Posterior vena cava (tissue), 2 donors: ENCODE data around the gene CLMP. TPM values are rescaled to one million over a fixed set of nuclear protein-coding genes. Genes with fewer than 3 reads are reported as not detected.
"Not testable (repeated sequence)": the region's sequence is repeated elsewhere in the genome, so short reads cannot be mapped to it uniquely, and the experiment has no call there.

ENCODE experiments used
- DNase-seq: peaks from one replicate; pipeline ENCODE4 v3.0.0-alpha.2; 2020; ENCODE audit warnings: low spot score
- intact Hi-C, 2 donors: fragments of 100-400 bp; cut with DNase I; formaldehyde crosslinking; loops; one replicate each; pipeline versions ENCODE4 v1.14.1 to v1.14.2; 2022 to 2023
- total RNA-seq, 2 donors: library from RNA; stranded (reverse); fragmentation: NEBNext Ultra II Directional; extraction: Animal tissue kit (Norgen Biotek cat#: 25700); gene quantifications; one replicate each; pipeline ENCODE4 v1.2.1, GENCODE V29; 2021
- donor health status: DM: yes; HTN: yes; CAD: no.
- donor health status: DM: yes; HTN: yes; CAD: no.

Gene CLMP
- total RNA-seq, 2 donors from 2014 or later: 24.6 to 28.3 TPM

DNA sequence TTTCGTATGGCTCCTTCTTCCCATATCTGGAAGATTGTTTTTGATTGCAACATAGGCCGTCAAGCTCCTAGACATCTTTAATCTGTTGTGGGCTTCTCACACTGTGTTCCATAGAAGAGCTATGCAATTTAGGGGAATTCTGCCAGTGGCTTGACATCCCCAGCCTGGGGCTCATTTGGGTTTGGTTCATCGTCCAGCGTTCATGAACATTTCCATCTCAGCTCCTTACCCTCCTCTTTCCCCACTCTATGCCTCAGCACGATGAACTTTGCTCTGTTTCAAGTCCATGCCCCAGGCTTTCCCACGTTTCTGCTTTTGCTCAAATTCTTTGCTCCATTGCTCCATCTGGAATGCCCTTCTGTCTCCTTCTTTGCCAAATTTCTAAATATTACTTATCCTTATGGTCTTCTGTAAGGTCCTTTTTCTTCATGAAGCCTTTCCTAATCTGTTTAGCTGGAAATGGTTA is 26.1 kb upstream of the CLMP start:
- no peak for DNase-seq
- intact Hi-C loops: no loop called here

GRCh38 chr11:123219066-123219690 is 24.1 kb upstream of the CLMP start:
- DNase-seq: no peak
- intact Hi-C loops: no loop called here

DNA sequence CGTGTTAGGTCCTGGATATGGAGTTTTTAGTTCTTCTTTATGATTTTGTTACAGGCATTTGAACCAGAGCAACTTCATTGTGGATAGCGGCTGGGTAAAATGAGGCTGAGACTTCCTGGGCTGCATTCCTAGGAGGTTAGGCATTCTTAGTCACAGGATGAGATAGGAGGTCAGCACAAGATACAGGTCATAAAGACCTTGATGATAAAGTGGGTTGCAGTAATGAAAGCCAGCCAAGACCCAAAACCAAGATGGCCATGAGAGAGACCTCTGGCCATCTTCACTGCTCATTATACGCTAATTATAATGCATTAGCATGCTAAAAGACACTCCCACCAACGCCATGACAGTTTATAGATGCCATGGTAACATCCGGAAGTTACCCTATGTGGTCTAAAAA is 23.4 kb upstream of the CLMP start:
- no peak for DNase-seq
- intact Hi-C loops: no loop called here

DNA sequence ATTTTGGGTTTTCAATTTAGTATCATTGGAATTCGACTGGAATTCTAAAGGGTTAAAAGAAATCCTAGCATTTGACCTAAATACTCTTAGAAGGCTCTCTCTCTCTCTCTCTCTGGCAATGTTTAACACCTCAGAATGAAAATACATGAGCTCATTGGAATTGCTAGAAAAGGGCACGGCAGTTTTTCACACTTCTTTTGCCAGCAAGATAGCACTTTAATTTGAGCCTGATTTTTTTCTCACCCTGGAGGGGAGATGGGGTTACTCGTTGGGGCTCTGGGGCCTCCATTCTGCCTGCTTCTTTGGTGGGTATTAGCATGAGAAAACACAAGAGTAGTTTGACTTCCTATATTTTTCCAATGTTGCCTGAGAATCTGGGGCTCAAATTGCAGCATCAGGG is 22.8 kb upstream of the CLMP start:
- intact Hi-C loops: no loop called here

DNA sequence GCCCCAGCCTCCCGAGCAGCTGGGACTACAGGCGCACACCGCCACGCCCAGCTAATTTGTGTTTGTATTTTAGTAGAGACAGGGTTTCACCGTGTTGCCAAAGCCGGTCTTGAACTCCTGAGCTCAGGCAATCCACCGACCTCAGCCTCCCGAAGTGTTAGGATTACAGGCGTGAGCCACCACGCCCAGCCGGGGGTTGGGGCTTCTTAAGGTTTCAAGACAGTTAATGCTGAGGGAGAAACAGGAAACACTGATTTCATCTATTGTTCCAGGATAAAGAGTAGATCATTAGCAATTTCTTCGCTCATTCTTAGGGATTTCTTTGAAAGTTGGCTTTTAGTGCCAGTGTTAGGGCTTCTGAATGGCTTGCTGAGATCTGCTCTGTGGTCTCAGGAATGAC is 21.2 kb upstream of the CLMP start:
- intact Hi-C loops: no loop called here
- DNase-seq: no peak

More for the DNA sequence above, 22.8 kb upstream of the CLMP start:
- no peak for DNase-seq

DNA sequence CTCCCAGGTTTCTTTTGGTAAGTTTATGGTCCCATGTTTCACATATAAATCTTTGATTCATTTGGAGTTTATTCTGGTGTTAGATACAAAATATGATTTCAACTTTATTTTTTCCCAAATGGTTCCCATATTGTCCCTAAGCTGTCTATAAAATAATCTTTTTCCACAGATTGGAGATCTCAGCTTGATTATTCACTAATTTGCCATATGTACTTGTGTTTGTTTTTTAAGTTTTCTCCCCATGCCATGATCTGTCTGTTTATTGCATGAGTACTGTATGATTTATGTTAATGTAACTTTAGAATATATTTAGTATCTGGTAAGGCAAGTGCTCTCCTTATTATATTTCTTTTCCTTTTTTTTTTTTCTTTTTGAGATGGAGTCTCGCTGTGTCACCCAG is 19.9 kb upstream of the CLMP start:
- intact Hi-C loops: no loop called here
- no peak for DNase-seq

DNA sequence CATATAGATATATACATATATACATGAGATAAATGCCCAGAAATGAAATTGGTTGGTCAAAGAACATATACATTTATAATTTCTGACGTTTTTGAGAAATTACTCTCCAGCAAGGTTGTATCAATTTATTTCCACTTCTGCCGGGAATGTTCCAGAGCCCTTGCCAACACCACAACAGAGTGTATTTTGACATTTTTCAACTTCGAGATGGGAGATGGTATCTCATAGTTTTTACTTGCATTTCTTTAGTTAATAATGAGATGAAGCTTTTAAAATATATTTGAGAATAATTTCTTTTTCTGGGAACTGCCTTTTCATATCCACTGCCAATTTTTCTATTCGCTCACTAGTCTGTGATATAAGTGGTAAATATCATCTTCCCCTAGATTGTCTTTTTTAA is 19.3 kb upstream of the CLMP start:
- intact Hi-C loops: no loop called here
- DNase-seq: no peak

GRCh38 chr11:123213307-123213771 is 18.3 kb upstream of the CLMP start:
- DNase-seq: no peak
- intact Hi-C loops: no loop called here

- intact Hi-C loops: loop anchor here in 1 of 2 donors (1.0 kb wide), 1 partner anchor 20 kb away; no protein-coding TSS in a partner anchor
- no peak for DNase-seq
These were observed 17.4 kb upstream of the CLMP start for GRCh38 chr11:123212406-123212805.

- intact Hi-C loops: loop anchor here in 1 of 2 donors (1.0 kb wide), 1 partner anchor 20 kb away; no protein-coding TSS in a partner anchor
- no peak for DNase-seq
These were observed 16.9 kb upstream of the CLMP start for GRCh38 chr11:123211981-123212380.

DNA sequence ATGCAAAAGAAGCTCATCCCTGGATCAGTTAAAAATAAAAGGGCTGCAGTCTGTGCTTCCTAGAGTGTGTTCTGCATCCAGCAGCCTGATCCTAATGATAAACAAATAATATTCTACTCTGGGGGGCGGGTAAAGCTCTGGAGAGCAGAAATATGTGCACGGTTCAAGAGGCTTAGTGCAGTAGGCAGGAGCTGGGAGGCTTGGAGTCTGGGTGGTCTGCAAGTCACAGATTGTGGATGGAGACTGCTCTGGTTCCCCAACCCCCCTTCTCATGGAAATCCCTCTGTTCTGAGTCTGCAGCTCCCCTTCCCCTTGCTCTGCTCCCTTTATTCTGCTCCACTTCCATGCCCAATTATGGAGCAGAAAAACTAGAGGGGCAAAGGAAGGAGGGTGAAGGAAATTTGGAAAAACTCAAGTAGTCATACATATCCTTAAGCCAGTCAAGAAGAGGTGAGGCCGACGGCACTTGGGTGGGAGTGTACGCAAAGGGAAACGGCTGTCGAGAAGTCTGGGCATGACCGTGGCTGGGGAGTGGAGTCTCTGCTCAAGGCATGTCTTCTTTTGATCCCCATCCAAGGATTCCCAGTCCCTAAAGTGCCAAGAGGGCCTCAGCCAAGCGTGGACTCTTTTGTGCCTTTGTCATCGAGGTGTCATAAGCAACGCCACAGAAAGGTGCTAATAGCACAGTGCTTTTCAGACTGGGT is 16.3 kb upstream of the CLMP start:
- intact Hi-C loops: no loop called here
- DNase-seq: no peak

- intact Hi-C loops: no loop called here
- DNase-seq: no peak
These were observed 14.5 kb upstream of the CLMP start for GRCh38 chr11:123209591-123209990.

DNA sequence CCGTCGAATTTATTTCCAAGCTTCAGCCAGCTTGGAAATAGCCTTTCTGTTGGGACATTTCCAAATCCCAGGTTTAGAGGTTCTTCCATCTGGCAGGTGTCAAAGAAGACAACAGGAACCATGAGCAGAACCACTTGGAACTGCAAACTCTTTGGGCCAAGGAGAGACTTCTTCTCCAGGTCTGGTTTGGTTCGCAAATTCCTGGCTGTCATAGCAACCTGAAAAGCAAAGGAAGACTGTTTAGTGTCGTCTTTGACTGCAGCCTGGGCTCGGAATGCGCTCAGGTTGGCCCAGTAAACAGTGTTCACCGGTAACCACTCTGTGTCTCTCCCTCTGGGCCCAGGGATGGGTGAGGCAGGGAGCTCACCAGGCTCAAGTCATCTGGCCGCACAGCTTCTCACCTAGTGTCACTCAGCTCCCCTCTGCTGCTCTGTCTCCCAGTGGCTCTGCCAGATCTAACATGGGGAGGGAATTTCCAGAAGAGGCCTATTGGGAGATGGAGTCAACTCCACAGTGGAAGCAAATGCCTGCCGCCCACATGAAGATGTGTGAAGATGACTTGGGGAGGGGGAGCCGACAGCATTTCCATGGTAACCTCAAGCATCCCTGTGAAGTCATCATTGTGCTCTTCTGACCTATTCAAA is 11.9 kb upstream of the CLMP start:
- DNase-seq: no peak
- intact Hi-C loops: no loop called here

DNA sequence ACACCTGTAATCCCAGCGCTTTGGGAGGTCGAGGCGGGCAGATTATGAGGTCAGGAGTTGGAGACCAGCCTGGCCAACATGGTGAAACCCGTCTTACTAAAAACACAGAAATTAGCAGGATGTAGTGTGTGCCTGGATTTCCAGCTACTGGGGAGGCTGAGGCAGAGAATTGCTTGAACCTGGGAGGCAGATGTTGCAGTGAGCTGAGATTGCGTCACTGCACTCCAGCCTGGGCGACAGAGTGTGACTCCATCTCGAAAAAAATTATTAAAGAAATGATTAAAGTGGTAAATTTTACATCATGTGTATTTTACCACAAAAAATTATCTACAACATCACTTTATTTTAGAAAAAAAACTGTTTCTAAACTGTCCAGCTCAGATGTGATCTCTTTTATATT is 11.0 kb upstream of the CLMP start:
- intact Hi-C loops, DNase-seq: not testable (repeated sequence)

DNA sequence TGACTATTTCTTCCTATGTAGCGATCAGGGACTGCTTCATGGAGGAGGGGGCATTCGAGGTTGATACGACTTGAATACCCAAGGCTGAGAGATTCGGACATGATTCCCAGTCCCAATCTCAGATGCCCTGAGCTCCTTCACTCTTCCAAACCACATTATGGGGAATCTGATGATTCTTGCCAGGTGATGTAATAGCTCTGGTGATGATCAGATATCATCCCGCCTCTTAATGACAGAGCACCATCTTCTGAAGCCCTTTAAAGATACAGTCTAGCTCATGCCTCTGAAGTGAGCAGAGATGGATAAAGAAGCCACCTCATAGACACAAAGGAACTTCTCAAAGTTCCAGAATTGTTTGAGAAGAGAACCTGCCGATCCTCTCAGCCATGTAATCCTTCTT is 8.9 kb upstream of the CLMP start:
- intact Hi-C loops: no loop called here
- no peak for DNase-seq

DNA sequence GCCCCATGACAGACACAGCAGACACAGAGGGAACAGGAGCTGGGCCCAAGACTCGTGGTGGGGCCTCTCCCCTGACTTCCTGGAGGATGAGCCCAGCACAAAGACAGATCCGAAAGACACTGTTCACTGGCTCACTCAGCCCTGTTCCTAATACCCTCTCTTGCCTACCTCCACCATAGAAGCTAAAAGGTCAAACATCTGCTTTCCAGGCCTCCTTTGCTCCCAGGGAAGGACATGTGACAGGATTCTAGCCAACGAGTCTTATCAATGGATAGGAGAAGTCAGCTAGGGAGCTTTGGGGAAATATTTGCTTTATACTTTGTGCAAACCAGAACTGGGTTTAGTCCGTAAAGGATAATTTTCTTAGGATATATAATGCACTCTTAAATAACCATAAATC is 8.4 kb upstream of the CLMP start:
- intact Hi-C loops: no loop called here
- DNase-seq: no peak

DNA sequence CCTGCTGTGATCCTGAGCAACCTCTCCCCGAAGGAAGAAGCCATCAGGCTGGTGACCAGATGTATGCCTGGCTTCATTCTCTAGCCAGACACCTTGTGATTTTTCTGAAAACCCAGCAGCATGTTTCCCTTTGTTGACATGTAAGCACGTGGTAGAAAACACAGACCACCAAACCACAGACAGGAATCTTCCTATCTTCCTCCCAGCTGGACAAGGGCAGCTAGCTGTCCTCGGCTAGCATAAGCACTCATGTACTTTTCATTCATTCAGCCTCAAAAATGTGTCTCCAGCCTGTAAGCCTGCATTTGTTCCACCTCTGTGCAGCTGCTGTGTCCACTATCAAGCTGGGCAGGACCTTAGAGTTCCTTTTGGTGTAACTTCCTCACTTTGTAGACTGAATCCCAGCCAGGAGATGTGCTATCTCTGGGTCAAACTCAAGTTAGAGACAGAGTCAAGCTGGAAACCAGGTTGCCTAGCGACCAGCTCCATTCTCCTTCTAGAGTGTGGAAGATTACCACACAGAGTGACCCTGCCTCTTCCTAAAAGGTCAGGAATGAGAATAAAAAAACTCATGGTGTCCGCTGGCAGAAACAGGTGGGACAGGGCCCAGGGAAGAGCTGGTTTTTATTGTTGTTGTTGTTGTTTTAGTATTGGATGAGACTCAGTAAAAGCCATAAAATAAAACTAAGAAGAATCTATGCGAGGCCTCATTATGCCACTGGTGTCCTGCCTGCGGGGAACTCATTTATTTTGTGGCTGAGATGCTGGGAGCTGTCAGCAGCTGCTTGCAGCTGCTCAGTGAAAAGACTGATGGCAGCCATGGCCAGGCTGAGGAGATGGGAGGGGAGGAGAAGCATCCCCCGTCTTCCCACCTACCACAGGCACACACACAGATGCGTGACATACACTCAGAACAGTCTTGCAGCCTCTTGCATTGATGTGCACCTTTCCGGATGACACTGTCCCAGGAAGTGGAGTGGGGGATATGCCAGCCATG is 7.4 kb upstream of the CLMP start:
- no peak for DNase-seq
- intact Hi-C loops: no loop called here

GRCh38 chr11:123200264-123200663 is 5.2 kb upstream of the CLMP start:
- DNase-seq: no peak
- intact Hi-C loops: no loop called here

DNA sequence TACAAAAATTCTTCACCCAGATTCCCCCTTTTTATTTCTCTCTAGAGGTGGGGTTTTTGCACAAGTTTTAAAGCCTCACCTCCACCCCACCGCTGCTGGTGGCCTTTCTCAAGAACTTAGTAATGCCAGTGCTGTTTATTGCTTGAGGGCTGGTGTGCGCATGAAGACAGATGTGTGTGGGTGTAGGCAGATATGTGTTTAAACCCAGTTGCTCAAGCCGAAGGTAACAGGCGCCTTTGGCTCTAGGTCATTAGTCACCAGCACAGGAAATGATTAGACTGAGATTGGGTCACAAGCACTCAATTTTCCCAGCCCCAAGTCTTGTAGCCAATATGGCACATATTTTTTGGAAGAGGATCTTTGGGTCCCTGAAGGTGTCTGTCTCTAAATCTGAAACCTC is 2.7 kb upstream of the CLMP start:
- intact Hi-C loops: no loop called here
- DNase-seq: no peak
